Measurements from ENCODE around the gene DNAH14. TPM values are rescaled to one million over a fixed set of nuclear protein-coding genes. Genes with fewer than 3 reads are reported as not detected.

The DNAH14 gene
- total RNA-seq, 1 experiment from 2014 or later: not detected

GRCh38 chr1:225360119-225360518 lies 430.6 kb downstream of the DNAH14 start:
- Histone ChIP-seq H3K9me2 (replicated peaks; ENCODE audit: insufficient read depth, low read length) (no peaks in the 10 kb centered on the region), H3K27me3 (ENCODE audit: low read length) (no peaks in the 10 kb centered on the region), H3K4me3 (ENCODE audit: low read length) (no peak overlapping the region), H3K9ac (ENCODE audit: low read length) (no peak overlapping the region), H3K4me2 (ENCODE audit: low read depth, low read length, poor library complexity, severe bottlenecking) (no peak overlapping the region), H3K79me2 (ENCODE audit: low read length) (no peaks in the 10 kb centered on the region), H3K36me3 (ENCODE audit: insufficient read depth, low read length) (no peaks in the 10 kb centered on the region), H3K4me1 (ENCODE audit: low read length) (no peaks in the 10 kb centered on the region), H4K20me1 (ENCODE audit: insufficient read depth, low read depth, low read length) (no peaks in the 10 kb centered on the region), H3K27ac (ENCODE audit: low read length) (no peak overlapping the region), H3K9me3 (ENCODE audit: low read length) (no peaks in the 10 kb centered on the region), H2AFZ (ENCODE audit: low read length) (no peak overlapping the region)
- DNase-seq: no peak

- DNase-seq: no peak
- no peaks in the 10 kb centered on the region for H3K27me3 ChIP-seq (ENCODE audit: low read length)
- H3K79me2 ChIP-seq (ENCODE audit: low read length): no peaks in the 10 kb centered on the region
- no peaks in the 10 kb centered on the region for H3K4me1 ChIP-seq (ENCODE audit: low read length)
- H3K9ac ChIP-seq (ENCODE audit: low read length): no peak overlapping the region
- H4K20me1 ChIP-seq (ENCODE audit: insufficient read depth, low read depth, low read length): no peaks in the 10 kb centered on the region
- no peaks in the 10 kb centered on the region for H3K36me3 ChIP-seq (ENCODE audit: insufficient read depth, low read length)
- H2AFZ ChIP-seq (ENCODE audit: low read length): no peak overlapping the region
- H3K4me2 ChIP-seq (ENCODE audit: low read depth, low read length, poor library complexity, severe bottlenecking): no peak overlapping the region
- no peak overlapping the region for H3K27ac ChIP-seq (ENCODE audit: low read length)
- no peaks in the 10 kb centered on the region for H3K9me3 ChIP-seq (ENCODE audit: low read length)
- H3K9me2 ChIP-seq (replicated peaks; ENCODE audit: insufficient read depth, low read length): no peaks in the 10 kb centered on the region
- no peak overlapping the region for H3K4me3 ChIP-seq (ENCODE audit: low read length)
Observed at GRCh38 chr1:225361176-225361575, 431.7 kb downstream of the DNAH14 start.

DNA sequence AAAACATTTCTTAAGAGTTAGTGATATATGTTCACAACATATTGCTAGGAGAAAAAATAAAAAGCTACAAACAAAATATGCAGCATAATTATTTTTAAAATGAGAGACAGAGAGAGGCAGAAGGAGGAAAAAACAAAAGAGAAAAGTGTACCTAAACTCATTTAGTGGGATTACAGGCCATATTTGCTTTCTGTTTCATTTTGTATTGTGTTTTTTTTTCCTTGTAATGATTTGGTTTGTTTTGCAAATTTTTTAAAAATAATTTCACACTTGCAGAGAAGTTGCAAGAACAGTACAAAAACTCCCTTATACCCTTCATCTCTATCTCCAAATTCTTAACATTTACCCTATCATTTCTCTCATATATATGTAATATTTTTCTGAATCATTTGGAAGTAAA lies 433.3 kb downstream of the DNAH14 start:
- Histone ChIP-seq H3K4me2 (ENCODE audit: low read depth, low read length, poor library complexity, severe bottlenecking) (no peak overlapping the region), H3K36me3 (ENCODE audit: insufficient read depth, low read length) (no peaks in the 10 kb centered on the region), H3K27me3 (ENCODE audit: low read length) (no peaks in the 10 kb centered on the region), H3K4me3 (ENCODE audit: low read length) (no peak overlapping the region), H3K9me3 (ENCODE audit: low read length) (no peaks in the 10 kb centered on the region), H2AFZ (ENCODE audit: low read length) (no peak overlapping the region), H3K9me2 (replicated peaks; ENCODE audit: insufficient read depth, low read length) (no peaks in the 10 kb centered on the region), H3K4me1 (ENCODE audit: low read length) (no peaks in the 10 kb centered on the region), H3K27ac (ENCODE audit: low read length) (no peak overlapping the region), H3K79me2 (ENCODE audit: low read length) (no peaks in the 10 kb centered on the region), H4K20me1 (ENCODE audit: insufficient read depth, low read depth, low read length) (no peaks in the 10 kb centered on the region), H3K9ac (ENCODE audit: low read length) (no peak overlapping the region)
- no peak for DNase-seq

- H3K27me3 ChIP-seq (ENCODE audit: low read length): no peaks in the 10 kb centered on the region
- no peak overlapping the region for H3K27ac ChIP-seq (ENCODE audit: low read length)
- no peaks in the 10 kb centered on the region for H3K9me2 ChIP-seq (replicated peaks; ENCODE audit: insufficient read depth, low read length)
- no peak overlapping the region for H2AFZ ChIP-seq (ENCODE audit: low read length)
- H3K9me3 ChIP-seq (ENCODE audit: low read length): no peaks in the 10 kb centered on the region
- H3K4me1 ChIP-seq (ENCODE audit: low read length): no peaks in the 10 kb centered on the region
- H4K20me1 ChIP-seq (ENCODE audit: insufficient read depth, low read depth, low read length): no peaks in the 10 kb centered on the region
- no peak overlapping the region for H3K4me3 ChIP-seq (ENCODE audit: low read length)
- H3K36me3 ChIP-seq (ENCODE audit: insufficient read depth, low read length): no peaks in the 10 kb centered on the region
- no peak for DNase-seq
- H3K4me2 ChIP-seq (ENCODE audit: low read depth, low read length, poor library complexity, severe bottlenecking): no peak overlapping the region
- no peaks in the 10 kb centered on the region for H3K79me2 ChIP-seq (ENCODE audit: low read length)
- H3K9ac ChIP-seq (ENCODE audit: low read length): no peak overlapping the region
Observed at GRCh38 chr1:225364439-225364838, 435.0 kb downstream of the DNAH14 start.

- Histone ChIP-seq H3K9me3 (ENCODE audit: low read length) (no peaks in the 10 kb centered on the region), H3K9ac (ENCODE audit: low read length) (no peak overlapping the region), H3K27me3 (ENCODE audit: low read length) (no peaks in the 10 kb centered on the region), H4K20me1 (ENCODE audit: insufficient read depth, low read depth, low read length) (no peaks in the 10 kb centered on the region), H3K79me2 (ENCODE audit: low read length) (no peaks in the 10 kb centered on the region), H2AFZ (ENCODE audit: low read length) (no peak overlapping the region), H3K9me2 (replicated peaks; ENCODE audit: insufficient read depth, low read length) (no peaks in the 10 kb centered on the region), H3K4me2 (ENCODE audit: low read depth, low read length, poor library complexity, severe bottlenecking) (no peak overlapping the region), H3K27ac (ENCODE audit: low read length) (no peak overlapping the region), H3K4me3 (ENCODE audit: low read length) (no peak overlapping the region), H3K4me1 (ENCODE audit: low read length) (no peaks in the 10 kb centered on the region), H3K36me3 (ENCODE audit: insufficient read depth, low read length) (no peaks in the 10 kb centered on the region)
- no peak for DNase-seq
Observed at GRCh38 chr1:225366018-225366417, 436.5 kb downstream of the DNAH14 start.

- no peak overlapping the region for H3K4me3 ChIP-seq (ENCODE audit: low read length)
- no peaks in the 10 kb centered on the region for H3K36me3 ChIP-seq (ENCODE audit: insufficient read depth, low read length)
- DNase-seq: no peak
- no peaks in the 10 kb centered on the region for H3K9me2 ChIP-seq (replicated peaks; ENCODE audit: insufficient read depth, low read length)
- no peak overlapping the region for H3K4me2 ChIP-seq (ENCODE audit: low read depth, low read length, poor library complexity, severe bottlenecking)
- no peak overlapping the region for H2AFZ ChIP-seq (ENCODE audit: low read length)
- H3K9me3 ChIP-seq (ENCODE audit: low read length): no peaks in the 10 kb centered on the region
- no peak overlapping the region for H3K27ac ChIP-seq (ENCODE audit: low read length)
- H3K79me2 ChIP-seq (ENCODE audit: low read length): no peaks in the 10 kb centered on the region
- H3K27me3 ChIP-seq (ENCODE audit: low read length): no peaks in the 10 kb centered on the region
- H3K9ac ChIP-seq (ENCODE audit: low read length): no peak overlapping the region
- H4K20me1 ChIP-seq (ENCODE audit: insufficient read depth, low read depth, low read length): no peaks in the 10 kb centered on the region
- H3K4me1 ChIP-seq (ENCODE audit: low read length): no peaks in the 10 kb centered on the region
Observed at GRCh38 chr1:225366552-225366951, 437.1 kb downstream of the DNAH14 start.

DNA sequence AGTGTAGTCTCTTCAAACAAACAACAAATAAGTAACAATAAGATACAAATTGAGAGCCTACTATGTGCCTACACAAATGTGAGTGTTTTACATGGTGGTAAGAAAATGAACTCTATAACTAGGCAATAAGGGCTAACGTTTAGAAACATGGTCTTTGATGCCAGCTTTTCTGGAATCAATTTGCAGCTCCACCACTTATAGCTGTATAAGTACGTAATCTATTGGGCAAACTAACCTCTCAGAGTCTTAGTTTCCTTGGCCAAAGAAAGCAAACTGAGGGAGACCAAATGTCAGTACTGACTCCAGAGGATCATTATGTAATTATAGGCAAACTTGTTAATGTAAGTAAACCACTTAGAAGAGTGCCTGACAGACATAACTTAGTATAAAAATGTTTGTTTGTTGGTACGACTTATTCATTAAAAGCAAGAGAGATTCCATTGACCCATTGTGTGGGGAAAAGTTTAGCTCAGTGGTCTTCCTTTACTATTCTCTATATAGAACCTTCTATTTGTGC lies 438.6 kb downstream of the DNAH14 start:
- Histone ChIP-seq H3K9me2 (replicated peaks; ENCODE audit: insufficient read depth, low read length) (no peaks in the 10 kb centered on the region), H3K4me2 (ENCODE audit: low read depth, low read length, poor library complexity, severe bottlenecking) (no peak overlapping the region), H3K79me2 (ENCODE audit: low read length) (no peaks in the 10 kb centered on the region), H3K27ac (ENCODE audit: low read length) (no peak overlapping the region), H3K9ac (ENCODE audit: low read length) (no peak overlapping the region), H3K9me3 (ENCODE audit: low read length) (no peaks in the 10 kb centered on the region), H2AFZ (ENCODE audit: low read length) (no peak overlapping the region), H3K4me1 (ENCODE audit: low read length) (no peaks in the 10 kb centered on the region), H3K36me3 (ENCODE audit: insufficient read depth, low read length) (no peaks in the 10 kb centered on the region), H3K27me3 (ENCODE audit: low read length) (no peaks in the 10 kb centered on the region), H3K4me3 (ENCODE audit: low read length) (no peak overlapping the region), H4K20me1 (ENCODE audit: insufficient read depth, low read depth, low read length) (no peaks in the 10 kb centered on the region)
- no peak for DNase-seq

DNA sequence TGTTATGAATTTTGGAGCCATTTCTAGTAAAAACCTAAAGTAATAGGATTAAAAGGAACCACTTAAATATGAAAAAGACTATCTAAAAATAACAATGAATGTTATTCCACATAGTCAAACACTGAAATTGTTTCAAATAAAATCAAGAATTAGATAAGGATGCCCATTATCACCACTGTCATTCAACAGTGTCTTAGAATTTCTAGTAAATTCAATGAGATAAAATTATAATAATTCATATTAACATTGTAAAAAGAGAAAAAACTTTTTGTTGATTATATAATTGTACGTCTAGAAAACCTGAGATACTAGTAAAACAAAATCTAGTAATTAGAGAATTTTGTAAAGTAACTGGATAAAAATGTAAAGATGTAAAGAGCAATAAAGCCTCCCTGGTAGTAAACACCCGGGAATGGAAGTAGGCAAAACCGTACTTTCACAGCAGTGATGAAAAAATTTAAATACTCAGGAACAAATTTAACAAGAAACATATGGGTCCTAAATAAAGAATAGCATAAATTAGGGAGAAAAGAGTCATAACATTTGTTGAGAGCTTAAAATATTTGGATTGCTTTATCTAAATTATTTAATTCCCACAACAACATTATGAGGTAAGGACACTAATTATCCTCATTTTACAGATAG lies 442.0 kb downstream of the DNAH14 start:
- no peaks in the 10 kb centered on the region for H3K79me2 ChIP-seq (ENCODE audit: low read length)
- no peak for DNase-seq
- no peaks in the 10 kb centered on the region for H3K9me3 ChIP-seq (ENCODE audit: low read length)
- H3K27ac ChIP-seq (ENCODE audit: low read length): no peak overlapping the region
- no peaks in the 10 kb centered on the region for H3K4me1 ChIP-seq (ENCODE audit: low read length)
- no peaks in the 10 kb centered on the region for H3K36me3 ChIP-seq (ENCODE audit: insufficient read depth, low read length)
- H3K9ac ChIP-seq (ENCODE audit: low read length): no peak overlapping the region
- H3K27me3 ChIP-seq (ENCODE audit: low read length): no peaks in the 10 kb centered on the region
- no peak overlapping the region for H3K4me2 ChIP-seq (ENCODE audit: low read depth, low read length, poor library complexity, severe bottlenecking)
- H2AFZ ChIP-seq (ENCODE audit: low read length): no peak overlapping the region
- no peaks in the 10 kb centered on the region for H4K20me1 ChIP-seq (ENCODE audit: insufficient read depth, low read depth, low read length)
- H3K4me3 ChIP-seq (ENCODE audit: low read length): no peak overlapping the region
- H3K9me2 ChIP-seq (replicated peaks; ENCODE audit: insufficient read depth, low read length): no peaks in the 10 kb centered on the region

Measured in Karpas-422 (cell line).